Measurements from ENCODE around the gene GRPEL2.

Gene GRPEL2, protein sequence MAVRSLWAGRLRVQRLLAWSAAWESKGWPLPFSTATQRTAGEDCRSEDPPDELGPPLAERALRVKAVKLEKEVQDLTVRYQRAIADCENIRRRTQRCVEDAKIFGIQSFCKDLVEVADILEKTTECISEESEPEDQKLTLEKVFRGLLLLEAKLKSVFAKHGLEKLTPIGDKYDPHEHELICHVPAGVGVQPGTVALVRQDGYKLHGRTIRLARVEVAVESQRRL

DNA sequence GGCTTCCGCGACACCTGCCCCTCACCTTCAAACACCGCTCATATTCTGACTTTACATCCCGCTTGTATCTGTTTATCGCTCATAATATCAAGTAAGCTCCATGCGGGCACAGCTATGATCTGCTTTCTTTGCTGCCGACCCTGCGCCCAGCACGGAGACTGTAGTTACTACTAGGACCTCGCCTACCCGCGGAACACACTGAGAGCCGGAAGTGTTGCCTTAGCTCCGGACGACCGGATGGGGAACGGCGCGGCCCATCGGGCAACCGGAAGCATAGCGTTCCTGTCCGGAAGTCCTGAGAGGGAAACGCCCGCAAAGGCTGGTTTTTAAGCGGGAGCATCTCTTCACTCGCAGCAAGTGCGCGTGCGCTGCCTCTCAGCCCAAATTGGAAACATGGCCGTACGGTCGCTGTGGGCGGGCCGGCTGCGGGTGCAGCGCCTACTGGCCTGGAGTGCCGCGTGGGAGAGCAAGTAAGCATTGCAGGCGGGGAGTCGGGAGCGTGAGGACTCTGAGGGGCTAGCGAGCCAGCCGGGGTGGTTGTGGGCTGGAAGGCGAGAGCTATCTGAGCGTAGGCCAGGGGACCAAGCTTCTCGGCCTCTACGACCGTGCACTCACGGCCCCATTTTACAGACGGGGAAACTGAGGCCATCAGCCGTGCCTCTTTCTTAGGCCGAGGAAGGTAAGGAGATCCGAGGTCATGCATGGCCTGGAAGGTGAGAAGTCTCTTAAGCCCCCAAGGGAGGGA is at the start of gene GRPEL2:
GRPEL2 (plus strand) TSS at position 353 of the 745 bp plus-strand sequence; CDS start at position 394, 41 bp downstream.
- peak; percentile 90 for DNase-seq (ENCODE audit: low read depth, low spot score)

DNA sequence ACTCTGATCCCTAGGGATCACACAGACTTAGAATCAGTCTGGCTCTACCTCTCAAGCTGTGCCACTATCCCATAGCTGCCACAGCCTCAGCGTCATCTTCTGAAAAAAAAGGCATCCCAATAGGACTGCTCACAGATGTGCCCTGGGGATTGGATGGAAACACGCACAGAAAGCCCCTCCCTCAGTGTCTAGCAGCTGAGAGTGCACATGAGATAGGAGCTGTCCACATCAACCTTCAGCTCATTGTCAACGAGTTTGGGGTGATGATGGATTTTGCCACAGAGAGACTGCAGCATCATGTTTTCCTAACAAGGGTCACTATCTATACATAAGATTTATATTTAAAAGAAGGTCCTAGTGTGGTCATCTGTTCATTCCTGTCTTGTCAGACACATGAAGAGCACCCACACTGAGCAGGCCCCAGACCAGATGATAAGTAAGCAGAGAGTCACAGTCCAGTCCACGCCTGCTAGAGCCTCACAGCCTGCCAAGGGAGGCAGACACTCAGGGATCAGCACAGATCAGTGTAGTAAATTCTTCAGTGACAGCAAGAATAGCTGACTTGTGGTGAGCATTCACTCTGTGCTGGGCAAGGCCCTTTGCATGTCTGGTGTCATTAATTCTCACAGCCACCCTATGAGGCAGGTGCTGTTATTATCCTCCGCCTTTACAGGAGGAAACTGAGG is 47.8 kb upstream of the GRPEL2 start:
- DNase-seq (ENCODE audit: low read depth, low spot score) = no peak

DNA sequence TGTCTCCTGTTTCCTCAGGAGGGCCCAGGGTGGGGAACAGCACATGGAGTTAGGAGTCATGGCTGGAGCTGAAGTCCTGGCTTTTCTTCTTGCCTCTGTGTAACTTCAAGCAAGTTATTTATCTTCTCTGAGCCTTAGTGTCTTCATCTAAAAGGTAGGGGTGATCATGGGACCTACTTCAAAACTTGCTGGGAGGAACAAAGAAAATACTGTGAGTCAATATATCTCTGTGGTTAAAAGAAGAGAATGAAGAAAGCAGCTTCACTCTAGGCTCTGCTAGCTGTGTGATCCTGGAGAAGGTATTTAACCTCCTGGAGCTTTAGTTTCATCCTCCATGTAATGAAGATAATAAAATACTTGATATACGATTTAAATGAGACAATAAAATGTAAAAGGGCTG is 47.1 kb upstream of the GRPEL2 start:
- DNase-seq (ENCODE audit: low read depth, low spot score) = no peak

- no peak for DNase-seq (ENCODE audit: low read depth, low spot score)
Observed at GRCh38 chr5:149298842-149299404, 46.4 kb upstream of the GRPEL2 start.

- DNase-seq (ENCODE audit: low read depth, low spot score) = no peak
Observed at GRCh38 chr5:149299451-149300054, 45.7 kb upstream of the GRPEL2 start.

DNA sequence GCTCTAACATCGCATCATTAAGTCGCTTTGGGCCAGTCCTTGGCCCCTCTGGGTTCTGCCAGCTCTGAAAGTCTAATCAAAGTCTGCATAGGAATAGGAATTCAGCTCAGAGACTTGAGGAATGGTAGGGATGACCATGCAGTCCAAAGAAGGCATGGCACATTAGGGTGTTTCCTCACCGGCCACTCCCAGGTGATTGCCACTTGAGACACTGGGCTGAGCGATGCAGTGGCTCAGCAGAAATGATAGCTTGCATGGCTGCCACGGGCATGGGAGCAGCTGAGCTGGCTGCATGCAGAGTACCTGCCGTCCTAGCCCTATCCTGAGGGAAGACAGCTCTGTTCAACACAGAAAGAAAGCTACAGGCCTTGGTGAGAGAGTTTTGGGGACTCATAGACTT is 44.9 kb upstream of the GRPEL2 start:
- no peak for DNase-seq (ENCODE audit: low read depth, low spot score)

- no peak for DNase-seq (ENCODE audit: low read depth, low spot score)
Observed at GRCh38 chr5:149301049-149301743, 44.1 kb upstream of the GRPEL2 start.

DNA sequence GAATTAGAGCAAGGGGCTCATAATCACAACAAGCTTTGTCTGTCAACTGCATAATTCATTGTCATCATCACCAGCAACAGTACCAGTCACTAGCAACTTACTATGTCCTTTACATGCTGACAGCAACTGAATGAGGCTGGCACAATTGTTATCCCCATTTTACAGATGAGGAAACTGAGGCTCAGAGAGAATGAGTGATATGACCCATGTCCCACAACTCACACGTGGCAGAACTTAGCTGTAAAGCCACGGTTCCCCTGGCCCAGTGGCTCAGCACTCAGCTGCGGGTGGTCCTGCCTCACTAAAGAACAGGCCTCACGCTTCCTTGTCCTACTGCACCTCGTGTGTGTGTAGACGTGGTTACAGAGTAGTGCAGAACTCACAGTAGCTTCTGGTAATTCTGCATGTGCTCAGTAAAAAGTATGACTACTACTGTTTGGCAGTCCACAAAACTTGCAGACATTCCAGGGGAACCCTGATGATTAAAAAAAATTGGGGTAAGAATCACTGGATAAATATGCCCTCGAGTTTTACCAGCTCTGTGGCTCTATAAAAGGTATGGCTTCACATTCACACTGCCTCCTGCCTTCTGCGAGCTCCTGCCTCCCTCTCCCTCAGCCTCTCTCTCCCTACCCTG is 43.4 kb upstream of the GRPEL2 start:
- no peak for DNase-seq (ENCODE audit: low read depth, low spot score)

GRCh38 chr5:149302641-149303040 is 42.7 kb upstream of the GRPEL2 start:
- DNase-seq (ENCODE audit: low read depth, low spot score) = no peak

- DNase-seq (ENCODE audit: low read depth, low spot score) = no peak
Observed at GRCh38 chr5:149303210-149303609, 42.1 kb upstream of the GRPEL2 start.

DNA sequence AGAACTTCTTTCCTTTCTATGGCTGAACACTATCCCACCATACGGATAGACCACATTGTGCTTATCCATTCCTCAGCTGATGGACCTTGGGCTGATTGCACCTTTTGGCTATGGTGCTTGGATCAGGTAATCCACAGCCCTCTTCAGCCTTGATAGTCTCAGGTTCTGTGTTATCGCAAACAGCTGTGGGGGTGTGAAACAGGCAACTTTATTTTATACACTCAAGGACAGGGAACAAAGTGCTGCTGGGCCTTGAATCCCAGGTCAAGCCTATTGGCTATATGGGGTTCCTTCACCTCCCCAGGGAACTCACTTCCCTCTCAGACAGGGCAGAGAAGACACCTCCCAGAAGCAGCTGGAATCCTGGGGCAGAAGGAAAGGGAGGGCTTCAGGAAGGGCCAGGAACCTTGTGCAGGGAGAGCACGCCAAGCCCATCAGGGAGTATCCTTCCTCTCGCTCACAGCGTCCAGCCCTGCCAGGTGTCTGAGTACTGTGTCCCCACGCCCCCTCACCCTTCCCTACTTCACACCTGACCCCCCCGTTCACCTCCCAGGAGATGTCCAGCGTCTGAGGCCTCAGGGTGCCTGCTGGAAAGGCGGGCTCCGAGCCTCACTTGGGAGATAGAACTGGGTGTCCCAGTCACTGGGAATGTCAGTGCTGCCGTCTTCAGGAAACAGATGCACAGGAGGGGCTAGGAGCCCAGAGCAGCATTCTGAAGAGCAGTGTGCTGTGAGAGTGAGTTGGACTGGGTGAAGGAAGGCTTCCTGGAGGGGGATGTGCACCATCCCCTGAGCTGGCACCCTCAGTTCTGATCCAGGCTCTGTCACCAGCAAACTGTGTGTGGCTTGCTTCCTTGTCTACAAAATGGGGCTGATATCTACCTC is 40.9 kb upstream of the GRPEL2 start:
- DNase-seq (ENCODE audit: low read depth, low spot score) = no peak

DNA sequence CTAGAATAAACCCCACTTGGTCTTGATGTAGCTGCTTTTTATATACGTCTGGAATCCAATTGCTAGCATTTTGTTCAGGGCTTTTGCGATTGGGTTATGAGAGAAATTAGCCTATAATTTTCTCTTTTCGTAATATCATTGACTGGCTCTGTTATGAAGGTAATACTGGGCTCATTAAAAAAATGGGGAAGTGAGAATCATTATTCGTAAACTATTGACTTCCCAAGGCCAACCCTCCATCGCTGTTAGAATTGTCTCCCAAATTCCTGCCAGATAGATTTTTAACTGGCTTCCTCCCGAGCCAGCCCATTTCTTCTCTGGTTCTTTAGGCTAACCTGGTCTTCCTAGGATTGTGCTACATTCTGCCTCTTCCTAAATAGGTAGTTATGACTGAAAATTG is 35.9 kb upstream of the GRPEL2 start:
- DNase-seq (ENCODE audit: low read depth, low spot score) = no peak

GRCh38 chr5:149310488-149310887 is 34.8 kb upstream of the GRPEL2 start:
- no peak for DNase-seq (ENCODE audit: low read depth, low spot score)

DNA sequence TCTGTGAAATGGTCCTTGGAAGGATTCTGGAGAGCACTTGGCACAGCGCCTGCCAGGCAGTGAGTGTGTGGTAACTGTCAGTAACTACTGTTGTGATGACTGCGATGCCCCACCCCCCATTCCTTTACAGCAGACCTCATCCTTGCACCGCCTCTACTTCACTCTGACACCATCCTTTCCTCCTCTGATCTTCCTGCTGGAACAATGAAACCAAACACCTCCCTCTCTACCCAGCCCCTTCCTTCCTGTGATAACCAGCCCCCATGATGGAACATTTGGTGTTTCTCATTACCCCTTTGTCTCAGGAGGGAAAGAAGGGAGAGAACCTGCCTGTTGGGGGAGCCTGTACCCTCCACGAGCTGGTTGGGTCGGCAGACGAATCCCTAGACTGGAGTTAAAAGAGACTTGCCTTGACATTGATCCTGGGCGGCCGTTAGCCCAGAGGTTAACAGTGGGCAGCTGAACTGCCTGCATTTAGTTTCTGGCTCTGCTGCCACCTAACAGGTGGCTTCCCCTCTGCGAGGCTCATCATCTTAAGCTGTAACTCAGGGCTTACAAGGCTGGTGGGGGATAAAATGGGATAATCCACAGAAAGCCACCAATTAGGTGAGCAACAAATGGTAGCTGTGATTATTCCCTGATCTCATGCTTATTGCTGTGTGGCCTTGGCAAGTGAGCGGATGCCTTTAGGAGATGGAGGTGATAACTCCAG is 34.2 kb upstream of the GRPEL2 start:
- no peak for DNase-seq (ENCODE audit: low read depth, low spot score)

DNA sequence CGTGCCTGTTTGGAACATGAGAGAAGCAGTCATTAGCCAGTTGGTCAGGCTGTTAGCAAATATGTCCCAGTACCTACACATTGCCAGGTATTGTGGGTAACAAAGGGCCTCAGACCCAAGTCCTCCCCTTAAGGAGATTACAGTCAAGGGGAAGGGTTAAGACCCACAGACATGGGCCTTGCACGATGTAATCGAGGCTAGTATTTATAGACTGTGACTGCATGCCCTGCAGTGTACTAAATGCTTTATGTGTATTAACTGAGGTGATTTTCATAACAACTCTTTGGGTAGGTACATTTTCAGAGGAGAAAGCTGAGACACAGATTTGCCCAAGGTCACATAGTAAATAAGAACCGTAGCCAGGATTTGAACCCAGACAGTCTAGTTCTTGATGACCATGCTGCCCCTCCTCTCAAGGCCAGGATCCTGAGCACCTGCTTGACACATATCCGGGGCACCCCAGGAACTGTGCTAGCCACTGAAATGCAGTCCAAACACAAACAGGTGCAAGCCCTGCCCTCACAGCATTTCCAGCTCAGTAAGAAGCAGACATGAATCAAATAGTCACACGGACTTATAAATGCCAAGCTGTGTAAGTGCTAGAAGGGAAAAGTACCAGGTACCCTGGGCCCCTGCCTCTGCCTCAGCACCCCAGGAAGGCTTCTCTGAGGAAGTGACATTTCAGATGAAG is 32.0 kb upstream of the GRPEL2 start:
- DNase-seq (ENCODE audit: low read depth, low spot score) = no peak

DNA sequence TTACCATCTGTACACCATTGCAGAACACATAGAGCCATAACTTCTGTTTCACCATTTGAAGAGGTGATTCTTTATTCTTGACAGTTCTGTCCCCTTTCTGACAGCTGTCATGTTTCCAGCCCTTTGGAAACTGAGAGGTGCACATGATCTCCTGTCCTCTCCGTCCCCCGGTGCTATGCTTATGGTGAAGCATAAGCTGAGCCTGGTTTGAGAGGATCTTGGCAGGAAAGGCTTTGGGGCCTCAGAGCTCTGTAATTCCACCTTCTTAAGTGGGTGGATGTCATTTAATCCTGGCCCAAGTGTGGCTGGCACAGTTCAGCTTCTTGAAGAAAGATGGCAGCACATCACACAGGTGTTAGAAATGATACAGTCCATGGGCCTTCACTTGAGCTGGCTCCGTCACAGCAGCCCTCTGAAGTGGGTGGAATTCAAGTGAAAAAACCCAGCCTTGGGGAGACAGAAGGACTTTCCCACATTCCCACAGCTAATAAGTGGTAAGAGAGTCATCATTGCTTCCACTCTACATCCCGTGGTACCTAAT is 30.7 kb upstream of the GRPEL2 start:
- no peak for DNase-seq (ENCODE audit: low read depth, low spot score)

- no peak for DNase-seq (ENCODE audit: low read depth, low spot score)
Observed at GRCh38 chr5:149315753-149316152, 29.5 kb upstream of the GRPEL2 start.

DNA sequence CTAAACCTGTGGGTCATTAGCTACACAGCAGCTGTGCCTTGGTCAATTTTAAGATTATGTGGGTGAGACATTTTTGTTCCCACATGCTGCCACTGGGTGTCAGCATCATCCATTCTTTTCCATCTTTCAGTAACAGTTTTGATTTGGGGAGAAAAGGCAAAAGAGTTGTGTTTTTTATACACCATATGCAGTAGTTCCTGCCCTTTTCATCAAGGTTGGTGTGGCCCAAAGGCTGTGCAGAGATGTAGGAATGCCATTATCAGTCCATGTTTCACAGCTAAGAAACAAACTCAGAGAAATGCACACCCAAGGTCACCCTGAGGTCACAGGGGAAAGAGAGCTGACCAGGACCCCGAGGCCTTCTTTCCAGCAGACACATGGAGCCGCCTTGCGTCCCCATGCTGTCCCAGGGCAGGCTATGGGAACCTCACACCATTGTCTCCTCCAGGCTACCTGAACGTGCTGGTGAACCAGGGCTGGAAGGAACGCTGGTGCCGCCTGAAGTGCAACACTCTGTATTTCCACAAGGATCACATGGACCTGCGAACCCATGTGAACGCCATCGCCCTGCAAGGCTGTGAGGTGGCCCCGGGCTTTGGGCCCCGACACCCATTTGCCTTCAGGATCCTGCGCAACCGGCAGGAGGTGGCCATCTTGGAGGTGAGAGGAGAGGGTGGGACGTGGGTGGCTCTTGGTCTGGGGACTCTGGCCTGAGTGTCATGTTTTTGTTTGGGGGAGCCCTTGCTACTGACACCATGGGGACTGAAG is 27.8 kb upstream of the GRPEL2 start:
- no peak for DNase-seq (ENCODE audit: low read depth, low spot score)

Measured in smooth muscle cell of the brain vasculature (primary cell).